ENCODE data around the gene DGKD. TPM values are rescaled to one million over a fixed set of nuclear protein-coding genes. Genes with fewer than 3 reads are reported as not detected.

The DGKD gene
- total and polyA plus RNA-seq, 10 donors = 21.9 to 120 (median 71.9) TPM

- H3K27me3 ChIP-seq (replicated peaks in 1 of 7) = no peaks in the 10 kb centered on the region
- peak; percentile 91 for DNase-seq
- intact Hi-C loops (cut with DNase I; ENCODE audit: low total_unique reads) = no loop called here
- peaks cover 0 to 52% (median 0%) of the 10 kb centered on the region in 6 donors for H3K36me3 ChIP-seq
- peaks cover 39 to 100% (median 80%) of the 10 kb centered on the region in 6 donors for H3K4me1 ChIP-seq
- no peaks in the 10 kb centered on the region for H3K9me3 ChIP-seq
- 12 to 23% (median 14%) methylated on average over 18 to 19 of the region's 19 CpGs for WGBS, 5 donors
- TF ChIP-seq POLR2A (IDR thresholded peaks at IDR 0.05) (no peak), CTCF (IDR thresholded peaks at IDR 0.05 in 8 of 11, conservative IDR thresholded peaks at IDR 0.05 in 3 of 11) (no peak), POLR2AphosphoS5 (IDR thresholded peaks at IDR 0.05) (peak; percentile 28 to 67 (median 62))
- H3K4me3 ChIP-seq = peak overlapping the region in 7 of 8 donors; percentile 1 to 65 (median 23)
- peak overlapping the region; percentile 31 to 86 (median 66) for H3K27ac ChIP-seq
Measured at GRCh38 chr2:233418761-233419546, 64.7 kb downstream of the DGKD start.

GRCh38 chr2:233419602-233420391 lies 65.5 kb downstream of the DGKD start:
- no peaks in the 10 kb centered on the region for H3K9me3 ChIP-seq
- intact Hi-C loops (cut with DNase I; ENCODE audit: low total_unique reads) = no loop called here
- DNase-seq = peak; percentile 32
- peaks cover 0 to 52% (median 2%) of the 10 kb centered on the region in 6 donors for H3K36me3 ChIP-seq
- TF ChIP-seq POLR2AphosphoS5 (IDR thresholded peaks at IDR 0.05) (peak in 1 of 3 donors; percentile 42), CTCF (IDR thresholded peaks at IDR 0.05 in 8 of 11, conservative IDR thresholded peaks at IDR 0.05 in 3 of 11) (no peak)
- no peaks in the 10 kb centered on the region for H3K27me3 ChIP-seq (replicated peaks in 1 of 7)
- H3K4me1 ChIP-seq = peaks cover 39 to 100% (median 76%) of the 10 kb centered on the region in 6 donors
- H3K27ac ChIP-seq = peak overlapping the region; percentile 31 to 86 (median 66)
- peak overlapping the region in 6 of 8 donors; percentile 11 to 65 (median 24) for H3K4me3 ChIP-seq
- WGBS, 5 donors = 55 to 65% (median 62%) methylated on average over 10 of the region's 10 CpGs

- peaks cover 0 to 45% (median 2%) of the 10 kb centered on the region in 6 donors for H3K36me3 ChIP-seq
- H3K27ac ChIP-seq = peak overlapping the region in 7 of 8 donors; percentile 9 to 86 (median 66)
- no peaks in the 10 kb centered on the region for H3K27me3 ChIP-seq (replicated peaks in 1 of 7)
- intact Hi-C loops (cut with DNase I; ENCODE audit: low total_unique reads) = no loop called here
- peaks cover 0 to 2% (median 0%) of the 10 kb centered on the region in 8 donors for H3K9me3 ChIP-seq
- TF ChIP-seq CTCF (IDR thresholded peaks at IDR 0.05 in 8 of 11, conservative IDR thresholded peaks at IDR 0.05 in 3 of 11) (no peak), POLR2AphosphoS5 (IDR thresholded peaks at IDR 0.05) (no peak), POLR2A (IDR thresholded peaks at IDR 0.05) (no peak)
- 85 to 88% (median 86%) methylated on average over 14 of the region's 14 CpGs for WGBS, 5 donors
- no peak for DNase-seq
- H3K4me1 ChIP-seq = peaks cover 39 to 93% (median 73%) of the 10 kb centered on the region in 6 donors
- H3K4me3 ChIP-seq = no peak overlapping the region
Measured at GRCh38 chr2:233421091-233421816, 67.0 kb downstream of the DGKD start.

Measured in spleen (tissue), 11 donors.